Naive B cell (primary cell): ENCODE measurements around the gene TLCD3A. TPM values are rescaled to one million over a fixed set of nuclear protein-coding genes. Genes with fewer than 3 reads are reported as not detected.

ENCODE experiments used
- ATAC-seq, 2 donors: fragments of 150-1000 bp; cut with Tn5 transposase; 2 replicates each; pipeline ENCODE4 v1.10.0; 2021; ENCODE audit warnings: low read depth in 2 of 2, mild to moderate bottlenecking in 2 of 2, moderate library complexity in 2 of 2
- DNase-seq: peaks from one replicate; pipeline ENCODE4 v3.0.0; 2022
- H3K27ac Mint-ChIP-seq, 6 donors: one replicate each; pipeline ENCODE4 v1.8.0; 2020 to 2022; ENCODE audit warnings: mild to moderate bottlenecking in 6 of 6, mixed read lengths in 6 of 6, moderate library complexity in 5 of 6, inconsistent platforms in 2 of 6
- H3K27me3 Mint-ChIP-seq, 3 donors: one replicate each; pipeline ENCODE4 v1.8.0; 2021 to 2022; ENCODE audit warnings: mixed read lengths in 3 of 3, mild to moderate bottlenecking in 1 of 3
- H3K36me3 Mint-ChIP-seq, 2 donors: one replicate each; pipeline ENCODE4 v1.8.0; 2020 to 2022; ENCODE audit warnings: mixed read lengths in 2 of 2, inconsistent platforms in 1 of 2, mild to moderate bottlenecking in 1 of 2
- H3K4me1 Mint-ChIP-seq, 3 donors: one replicate each; pipeline ENCODE4 v1.8.0; 2020 to 2022; ENCODE audit warnings: mixed read lengths in 3 of 3, inconsistent platforms in 1 of 3, mild to moderate bottlenecking in 1 of 3, moderate library complexity in 1 of 3
- H3K4me3 Mint-ChIP-seq, 8 donors: one replicate each; pipeline ENCODE4 v1.8.0; 2020 to 2022; ENCODE audit warnings: mild to moderate bottlenecking in 8 of 8, mixed read lengths in 8 of 8, moderate library complexity in 8 of 8, inconsistent platforms in 2 of 8
- H3K9me3 Mint-ChIP-seq, 7 donors: one replicate each; pipeline ENCODE4 v1.8.0; 2020 to 2022; ENCODE audit warnings: mixed read lengths in 7 of 7, mild to moderate bottlenecking in 5 of 7, inconsistent platforms in 2 of 7, moderate library complexity in 1 of 7
- polyA plus RNA-seq, 6 donors: library from polyadenylated mRNA; unstranded; fragments of 300-500 nt; fragmentation: Illumina TruSeq; gene quantifications; one replicate each; pipeline ENCODE4 v1.2.3, GENCODE V29; 2021; ENCODE audit warnings: low read depth in 6 of 6

TLCD3A gene
- polyA plus RNA-seq, 6 donors from 2014 or later: 0.10 to 0.64 (median 0.38) TPM; not detected in 2

DNA sequence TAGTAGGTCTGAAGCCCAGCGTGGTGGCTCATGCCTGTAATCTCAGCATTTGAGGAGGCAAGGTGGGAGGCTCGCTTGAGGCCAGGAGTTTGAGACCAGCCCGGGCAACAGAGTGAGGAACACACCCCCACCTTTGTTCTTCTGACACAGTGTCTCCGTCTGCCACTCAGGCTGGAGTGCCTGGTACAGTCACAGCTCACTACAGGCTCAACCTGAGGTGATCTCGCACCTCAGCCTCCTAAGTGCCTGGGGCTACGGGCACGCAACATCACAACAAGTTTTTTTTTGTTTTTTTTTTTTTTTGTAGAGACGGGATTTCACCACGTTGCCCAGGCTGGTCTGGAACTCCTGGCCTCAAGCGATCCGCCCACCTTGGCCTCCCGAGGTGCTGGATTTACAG lies 6.7 kb upstream of the TLCD3A start:
- no peaks in the 10 kb centered on the region for H3K36me3 Mint-ChIP-seq
- H3K27ac Mint-ChIP-seq: no peak overlapping the region
- H3K27me3 Mint-ChIP-seq: peaks cover 11 to 22% (median 15%) of the 10 kb centered on the region in 3 donors
- no peaks in the 10 kb centered on the region for H3K9me3 Mint-ChIP-seq
- DNase-seq (no peak), ATAC-seq (no peak)
- no peak overlapping the region for H3K4me3 Mint-ChIP-seq
- no peaks in the 10 kb centered on the region for H3K4me1 Mint-ChIP-seq

DNA sequence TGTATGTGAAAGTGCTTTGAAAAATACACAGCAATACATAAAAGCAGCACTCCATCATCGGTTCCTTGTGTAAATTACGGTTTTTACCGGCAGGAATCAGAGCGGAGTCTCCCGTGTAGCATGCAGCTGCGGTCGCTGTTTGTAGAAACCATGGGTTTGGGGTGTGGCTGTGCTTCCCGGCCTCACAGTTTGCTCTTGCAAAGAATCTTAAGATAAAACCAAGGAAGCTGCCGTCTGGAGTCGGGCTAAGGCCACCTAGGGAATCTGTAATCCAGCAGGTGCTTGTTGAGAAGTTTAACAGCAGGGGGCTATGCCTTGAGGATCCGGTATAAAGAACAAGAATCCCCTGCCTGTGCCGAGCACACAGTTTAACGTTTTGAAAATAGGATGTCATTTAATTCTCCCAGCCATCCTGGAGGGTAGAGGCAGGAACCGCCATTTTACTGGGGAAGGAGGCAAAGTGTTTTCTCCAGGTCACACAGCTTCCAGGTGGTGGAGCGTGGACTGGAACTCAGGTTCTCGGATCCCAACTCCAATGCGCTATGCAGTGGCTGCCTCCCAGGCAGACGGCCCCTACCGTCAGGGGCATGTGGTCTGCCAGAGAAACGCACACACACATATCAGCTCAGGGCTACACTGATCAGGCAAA lies 6.0 kb upstream of the TLCD3A start:
- ATAC-seq (no peak), DNase-seq (no peak)
- H3K4me3 Mint-ChIP-seq: no peak overlapping the region
- H3K9me3 Mint-ChIP-seq: no peaks in the 10 kb centered on the region
- H3K27me3 Mint-ChIP-seq: peaks cover 17 to 28% (median 17%) of the 10 kb centered on the region in 3 donors
- peaks cover 0 to 3% (median 0%) of the 10 kb centered on the region in 3 donors for H3K4me1 Mint-ChIP-seq
- no peaks in the 10 kb centered on the region for H3K36me3 Mint-ChIP-seq
- H3K27ac Mint-ChIP-seq: peak overlapping the region in 1 of 6 donors; percentile 37

DNA sequence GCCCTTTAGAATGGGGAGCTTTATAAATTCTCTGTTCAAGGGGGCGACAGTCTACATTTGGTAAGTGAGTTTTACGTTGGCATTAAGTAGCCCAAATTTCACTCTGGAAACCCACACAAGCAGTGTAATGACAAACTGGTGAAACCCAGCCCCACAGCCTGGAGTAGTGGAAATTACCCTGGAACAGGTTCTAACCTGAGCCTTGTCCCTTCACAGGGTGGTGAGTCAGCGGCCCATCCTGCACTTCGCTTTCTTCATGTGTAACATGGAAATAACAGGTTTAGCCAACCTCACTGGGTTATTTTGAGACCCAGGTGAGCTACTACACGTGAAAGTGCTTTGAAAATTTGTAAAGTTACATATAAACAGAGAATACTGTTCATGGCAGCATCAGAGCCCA lies 3.5 kb upstream of the TLCD3A start:
- H3K4me1 Mint-ChIP-seq: peaks cover 0 to 11% (median 9%) of the 10 kb centered on the region in 3 donors
- H3K27me3 Mint-ChIP-seq: peaks cover 17 to 43% (median 19%) of the 10 kb centered on the region in 3 donors
- DNase-seq (no peak), ATAC-seq (no peak)
- peak overlapping the region in 2 of 8 donors; percentile 15 to 62 for H3K4me3 Mint-ChIP-seq
- no peaks in the 10 kb centered on the region for H3K36me3 Mint-ChIP-seq
- H3K27ac Mint-ChIP-seq: no peak overlapping the region
- H3K9me3 Mint-ChIP-seq: no peaks in the 10 kb centered on the region

DNA sequence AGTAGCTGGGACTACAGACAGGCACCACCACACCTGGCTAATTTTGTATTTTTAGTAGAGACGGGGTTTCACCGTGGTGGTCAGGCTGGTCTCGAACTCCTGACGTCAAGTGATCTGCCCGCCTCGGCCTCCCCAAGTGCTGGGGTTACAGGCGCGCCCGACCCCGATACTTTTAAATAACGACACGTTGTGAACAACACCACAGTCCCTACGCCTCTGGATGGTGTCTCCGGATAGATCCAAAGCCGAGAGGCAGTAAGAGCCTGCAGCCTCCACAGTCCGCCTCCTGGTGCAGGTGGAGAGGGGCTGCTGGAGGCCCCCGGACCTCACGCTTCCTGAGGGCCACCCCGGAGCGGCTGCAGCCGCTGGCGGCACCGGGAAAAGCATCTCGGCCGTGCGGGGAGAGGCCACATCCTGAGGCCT lies 741 bp upstream of the TLCD3A start:
- peak overlapping the region in 3 of 6 donors; percentile 42 to 59 (median 57) for H3K27ac Mint-ChIP-seq
- H3K36me3 Mint-ChIP-seq: no peaks in the 10 kb centered on the region
- no peak for DNase-seq
- H3K4me3 Mint-ChIP-seq: peak overlapping the region; percentile 66 to 90 (median 77)
- H3K27me3 Mint-ChIP-seq: peaks cover 15 to 38% (median 21%) of the 10 kb centered on the region in 3 donors
- H3K9me3 Mint-ChIP-seq: no peaks in the 10 kb centered on the region
- H3K4me1 Mint-ChIP-seq: peaks cover 0 to 14% (median 12%) of the 10 kb centered on the region in 3 donors
- peak in 1 of 2 donors; percentile 15 for ATAC-seq

DNA sequence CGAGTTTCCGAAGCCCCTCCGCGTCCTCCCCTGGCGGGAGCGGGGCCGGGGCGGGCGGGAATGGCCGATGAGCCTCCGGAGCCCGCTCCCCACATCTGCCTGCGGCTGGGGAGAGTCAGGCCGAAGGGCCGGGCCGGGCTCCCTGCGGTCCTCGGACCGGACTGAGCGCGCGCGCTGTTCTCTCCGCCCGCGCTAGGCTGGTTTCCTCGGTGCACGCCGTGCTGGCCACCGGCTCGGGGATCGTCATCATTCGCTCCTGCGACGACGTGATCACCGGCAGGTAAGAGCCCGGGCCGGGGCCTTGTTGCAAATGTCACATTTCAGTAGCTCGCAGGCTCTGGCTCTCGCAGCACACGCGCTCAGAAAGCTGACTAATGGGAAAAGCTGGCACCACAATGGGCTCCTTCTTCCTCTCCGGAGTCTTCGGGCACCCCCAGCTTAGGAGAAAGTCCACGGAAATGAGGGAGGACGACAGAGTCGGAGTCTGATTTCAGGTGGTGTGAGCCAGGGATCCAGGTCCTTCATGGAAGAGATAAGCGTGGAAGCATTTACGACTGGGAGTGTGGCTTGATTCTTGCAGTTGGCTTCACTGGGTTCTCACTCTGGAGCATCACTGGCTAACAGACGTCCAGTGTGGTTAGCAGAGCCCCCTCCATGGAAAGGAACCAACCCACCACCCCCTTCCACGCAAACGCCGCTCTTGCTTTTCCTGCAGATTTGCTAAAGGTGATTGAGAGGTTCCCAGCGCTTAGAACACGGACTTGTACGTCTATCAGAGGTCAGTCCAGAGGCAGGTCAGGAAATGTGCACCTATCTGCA lies 715 bp downstream of the TLCD3A start:
- Mint-ChIP-seq H3K36me3 (no peaks in the 10 kb centered on the region), H3K9me3 (no peaks in the 10 kb centered on the region), H3K27me3 (peaks cover 9 to 33% (median 21%) of the 10 kb centered on the region in 3 donors), H3K27ac (peak overlapping the region in 5 of 6 donors; percentile 11 to 79 (median 60)), H3K4me1 (peaks cover 0 to 14% (median 12%) of the 10 kb centered on the region in 3 donors), H3K4me3 (peak overlapping the region; percentile 82 to 90 (median 88))
- ATAC-seq (peak; percentile 39 to 46), DNase-seq (peak; percentile 11)

DNA sequence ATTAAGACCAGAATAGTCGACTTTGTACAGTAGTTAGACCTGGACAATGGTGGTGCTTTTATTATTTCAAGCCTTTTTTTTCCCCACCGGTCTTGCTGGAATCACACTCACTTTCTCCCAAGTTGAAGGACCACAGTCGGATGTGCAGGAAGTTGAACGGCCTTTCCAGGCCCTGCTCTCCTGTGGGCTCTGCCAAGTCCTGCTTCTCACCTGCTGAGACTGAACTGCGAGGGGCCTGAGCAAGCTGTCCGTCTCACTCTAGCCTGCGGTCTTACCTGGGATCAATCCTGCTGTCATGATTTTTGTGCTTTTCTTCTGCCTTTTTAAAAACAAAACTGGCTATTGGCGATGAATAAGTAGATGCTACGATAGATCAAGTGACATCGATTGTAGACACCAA lies 1.3 kb downstream of the TLCD3A start:
- Mint-ChIP-seq H3K36me3 (no peaks in the 10 kb centered on the region), H3K27ac (peak overlapping the region in 3 of 6 donors; percentile 11 to 79 (median 76))

DNA sequence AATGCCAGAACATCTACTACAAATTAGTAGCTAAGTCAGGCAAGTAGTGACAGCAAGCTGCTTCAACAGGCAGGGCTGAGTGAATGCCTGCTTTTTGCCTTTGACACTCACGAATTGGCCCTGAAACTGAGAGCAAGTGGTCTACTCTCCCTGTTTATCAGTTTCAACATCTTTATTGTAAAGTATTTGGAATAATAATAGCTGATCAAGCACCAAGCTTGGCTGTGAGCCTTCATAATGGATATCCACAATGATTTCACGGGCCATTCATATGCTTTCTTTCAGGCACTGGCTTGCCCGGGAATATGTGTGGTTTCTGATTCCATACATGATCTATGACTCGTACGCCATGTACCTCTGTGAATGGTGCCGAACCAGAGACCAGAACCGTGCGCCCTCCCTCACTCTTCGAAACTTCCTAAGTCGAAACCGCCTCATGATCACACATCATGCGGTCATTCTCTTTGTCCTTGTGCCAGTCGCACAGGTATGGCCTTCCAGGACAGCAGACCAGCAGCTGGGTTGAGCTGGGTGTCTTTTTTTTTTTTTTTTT lies 5.2 kb downstream of the TLCD3A start:
- Mint-ChIP-seq H3K9me3 (no peaks in the 10 kb centered on the region), H3K27me3 (peaks cover 0 to 15% (median 4%) of the 10 kb centered on the region in 3 donors), H3K27ac (peak overlapping the region in 1 of 6 donors; percentile 11), H3K4me1 (peaks cover 12 to 29% (median 28%) of the 10 kb centered on the region in 3 donors), H3K4me3 (no peak overlapping the region), H3K36me3 (no peaks in the 10 kb centered on the region)
- DNase-seq (no peak), ATAC-seq (no peak)

More for the DNA sequence above, 1.3 kb downstream of the TLCD3A start:
- Mint-ChIP-seq H3K4me3 (peak overlapping the region; percentile 71 to 90 (median 88)), H3K4me1 (peaks cover 0 to 14% (median 12%) of the 10 kb centered on the region in 3 donors), H3K9me3 (no peaks in the 10 kb centered on the region), H3K27me3 (peaks cover 9 to 33% (median 18%) of the 10 kb centered on the region in 3 donors)
- ATAC-seq: no peak
- DNase-seq: no peak

DNA sequence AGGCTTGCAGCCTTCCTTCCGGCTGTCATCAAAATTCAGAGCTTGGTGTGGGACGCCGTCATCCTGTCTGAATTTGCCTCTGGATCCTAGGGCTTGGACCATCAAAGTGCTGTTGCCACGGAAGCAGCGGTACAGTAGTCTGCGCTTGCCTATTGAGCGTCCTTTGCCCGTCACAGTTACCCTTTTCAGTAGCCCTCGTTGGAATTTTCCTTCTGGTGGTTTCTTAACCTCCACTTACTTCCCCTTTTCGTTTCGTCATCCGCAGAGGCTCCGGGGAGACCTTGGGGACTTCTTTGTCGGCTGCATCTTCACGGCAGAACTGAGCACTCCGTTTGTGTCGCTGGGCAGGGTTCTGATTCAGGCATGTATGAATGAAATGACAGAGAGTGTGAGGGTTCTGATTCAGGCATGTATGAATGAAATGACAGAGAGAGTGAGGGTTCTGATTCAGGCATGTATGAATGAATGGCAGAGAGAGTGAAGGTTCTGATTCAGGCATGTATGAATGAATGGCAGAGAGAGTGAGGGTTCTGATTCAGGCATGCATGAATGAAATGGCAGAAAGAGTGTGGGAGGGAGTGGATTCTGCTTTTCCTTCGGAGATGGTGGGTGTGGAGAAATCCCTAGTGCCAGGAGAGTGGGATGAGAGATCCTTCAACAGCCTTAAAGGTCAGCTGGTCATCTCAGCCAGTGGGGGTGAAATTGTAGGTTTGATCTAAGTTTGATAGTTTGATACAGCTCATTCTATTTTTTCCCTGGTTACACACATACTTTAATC lies 8.0 kb downstream of the TLCD3A start:
- H3K4me3 Mint-ChIP-seq: peak overlapping the region; percentile 30 to 76 (median 62)
- no peaks in the 10 kb centered on the region for H3K27me3 Mint-ChIP-seq
- H3K36me3 Mint-ChIP-seq: no peaks in the 10 kb centered on the region
- H3K27ac Mint-ChIP-seq: peak overlapping the region; percentile 90 to 96 (median 92)
- H3K4me1 Mint-ChIP-seq: peaks cover 12 to 23% (median 14%) of the 10 kb centered on the region in 3 donors
- ATAC-seq (peak; percentile 93 to 95), DNase-seq (peak; percentile 84)
- H3K9me3 Mint-ChIP-seq: no peaks in the 10 kb centered on the region

DNA sequence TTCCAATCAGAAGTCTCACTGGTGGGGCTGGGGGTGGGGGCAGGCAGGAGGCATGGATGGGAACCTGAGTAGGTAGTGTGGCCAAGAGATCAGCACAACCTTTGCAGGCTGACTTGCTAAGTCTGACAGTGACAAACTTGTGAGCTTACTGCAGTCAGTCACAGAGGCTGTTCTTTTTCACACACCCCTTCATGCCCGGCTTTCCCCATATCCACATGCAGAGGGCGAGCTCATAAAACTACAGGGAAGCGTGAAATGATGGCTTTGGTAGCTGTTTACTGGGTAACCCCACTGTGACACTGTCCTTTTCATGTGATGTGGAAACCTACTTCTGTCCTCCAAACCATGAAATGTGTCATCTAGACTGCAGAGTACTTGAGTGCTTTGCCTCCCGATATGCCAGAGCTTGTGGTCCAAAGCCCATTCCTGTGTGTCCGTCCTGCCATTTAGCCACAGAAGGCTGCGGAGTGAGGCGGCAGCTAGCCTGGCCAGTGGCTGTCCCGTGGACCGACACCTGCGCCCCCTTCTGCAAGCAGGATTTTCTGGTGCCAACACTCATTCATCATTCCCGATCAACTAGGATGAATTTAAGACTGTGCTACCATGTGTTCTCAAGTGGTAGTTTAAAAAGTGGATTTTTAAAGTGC lies 9.9 kb downstream of the TLCD3A start:
- Mint-ChIP-seq H3K36me3 (no peaks in the 10 kb centered on the region), H3K9me3 (no peaks in the 10 kb centered on the region), H3K27me3 (no peaks in the 10 kb centered on the region), H3K4me1 (peaks cover 12 to 23% (median 14%) of the 10 kb centered on the region in 3 donors), H3K27ac (peak overlapping the region in 5 of 6 donors; percentile 36 to 90 (median 89)), H3K4me3 (no peak overlapping the region)
- DNase-seq (no peak), ATAC-seq (no peak)

DNA sequence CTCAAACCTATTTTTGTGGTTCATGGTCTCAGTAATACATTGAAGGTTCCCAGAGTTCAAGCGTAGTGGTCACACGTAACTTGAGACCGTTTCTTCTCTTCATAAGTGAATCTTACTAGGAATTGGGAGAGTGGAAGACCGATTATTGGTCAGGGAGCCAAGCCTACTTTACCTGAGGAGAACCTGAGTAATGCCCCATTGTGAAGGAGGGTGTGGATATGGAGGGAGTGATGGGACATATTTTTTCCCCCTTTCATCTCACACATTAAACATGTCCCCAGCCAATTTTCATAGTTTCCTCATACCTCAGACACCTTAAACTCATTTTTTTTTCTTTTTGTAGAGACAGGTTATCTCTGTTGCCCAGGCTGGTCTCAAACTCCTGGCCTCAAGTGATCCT lies 10.7 kb downstream of the TLCD3A start:
- no peak for ATAC-seq
- Mint-ChIP-seq H3K27ac (peak overlapping the region in 4 of 6 donors; percentile 53 to 90 (median 82)), H3K36me3 (no peaks in the 10 kb centered on the region)

DNA sequence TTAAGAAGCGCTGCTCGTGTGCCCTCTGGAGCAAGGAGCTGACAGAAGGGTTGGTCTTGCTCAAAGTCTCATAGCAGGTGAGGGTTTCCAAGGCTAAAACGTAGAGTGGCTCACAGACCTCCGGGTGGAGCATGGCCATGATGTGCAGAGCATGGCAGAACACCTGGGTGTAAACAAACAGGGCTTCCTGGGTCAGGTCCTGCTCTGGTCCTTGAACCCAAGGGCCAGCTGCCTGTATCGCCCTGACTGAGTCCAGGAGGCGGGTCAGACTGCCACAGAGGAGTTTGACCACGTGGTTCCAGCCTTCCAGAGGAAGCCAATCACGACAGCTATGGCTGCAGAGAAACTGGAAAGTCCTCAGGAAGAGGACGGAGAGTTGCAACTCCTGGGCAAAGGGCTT lies 12.5 kb downstream of the TLCD3A start:
- no peaks in the 10 kb centered on the region for H3K36me3 Mint-ChIP-seq
- ATAC-seq: no peak
- no peak overlapping the region for H3K4me3 Mint-ChIP-seq

More for the DNA sequence above, 10.7 kb downstream of the TLCD3A start:
- no peaks in the 10 kb centered on the region for H3K27me3 Mint-ChIP-seq
- DNase-seq: no peak
- H3K4me3 Mint-ChIP-seq: no peak overlapping the region
- H3K9me3 Mint-ChIP-seq: no peaks in the 10 kb centered on the region
- peaks cover 16 to 28% (median 18%) of the 10 kb centered on the region in 3 donors for H3K4me1 Mint-ChIP-seq

DNA sequence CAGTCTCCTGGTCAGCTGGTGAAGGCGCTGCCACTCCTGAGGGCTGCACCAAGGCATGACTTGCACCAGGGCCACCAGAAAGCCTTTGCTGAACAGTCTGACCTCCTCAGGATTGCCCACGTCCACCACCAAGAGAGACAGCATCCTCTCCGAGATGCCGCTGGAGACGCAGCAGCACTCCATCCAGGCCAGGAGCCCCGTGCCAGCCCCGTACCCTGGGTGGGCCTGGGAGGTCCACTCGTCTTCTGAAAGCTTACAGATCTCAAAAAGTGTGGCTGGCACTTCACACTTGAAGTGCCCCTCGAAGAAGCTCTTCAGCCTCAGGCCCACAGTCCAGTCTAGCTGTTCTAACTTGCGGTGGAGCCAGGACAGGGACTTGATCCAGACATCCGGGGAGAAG lies 13.0 kb downstream of the TLCD3A start:
- Mint-ChIP-seq H3K36me3 (no peaks in the 10 kb centered on the region), H3K4me1 (peaks cover 28 to 36% (median 28%) of the 10 kb centered on the region in 3 donors), H3K27me3 (no peaks in the 10 kb centered on the region), H3K4me3 (no peak overlapping the region), H3K27ac (no peak overlapping the region), H3K9me3 (no peaks in the 10 kb centered on the region)
- DNase-seq (no peak), ATAC-seq (no peak)

More for the DNA sequence above, 12.5 kb downstream of the TLCD3A start:
- Mint-ChIP-seq H3K27me3 (no peaks in the 10 kb centered on the region), H3K4me1 (peaks cover 27 to 36% (median 27%) of the 10 kb centered on the region in 3 donors), H3K27ac (no peak overlapping the region), H3K9me3 (no peaks in the 10 kb centered on the region)
- no peak for DNase-seq
